ENCODE data around the gene TRABD2B. TPM values are rescaled to one million over a fixed set of nuclear protein-coding genes. Genes with fewer than 3 reads are reported as not detected.

The TRABD2B gene
- total RNA-seq, 2 donors from 2014 or later: 3.1 to 8.1 TPM

GRCh38 chr1:47840393-47841190, 156.6 kb downstream of the TRABD2B start:
- Histone ChIP-seq H3K36me3 (no peaks in the 10 kb centered on the region), H3K4me3 (no peak overlapping the region), H3K4me1 (peaks cover 0 to 30% of the 10 kb centered on the region in 2 donors), H3K9me3 (peaks cover 0 to 7% of the 10 kb centered on the region in 2 donors), H3K27ac (no peak overlapping the region), H3K27me3 (no peaks in the 10 kb centered on the region)
- TF ChIP-seq CTCF (IDR thresholded peaks at IDR 0.05): no peak
- no peak for DNase-seq (ENCODE audit: low spot score)

- Histone ChIP-seq H3K27ac (peak overlapping the region in 1 of 2 donors; percentile 63), H3K27me3 (no peaks in the 10 kb centered on the region)
Measured at GRCh38 chr1:47839433-47839760, 157.8 kb downstream of the TRABD2B start.

DNA sequence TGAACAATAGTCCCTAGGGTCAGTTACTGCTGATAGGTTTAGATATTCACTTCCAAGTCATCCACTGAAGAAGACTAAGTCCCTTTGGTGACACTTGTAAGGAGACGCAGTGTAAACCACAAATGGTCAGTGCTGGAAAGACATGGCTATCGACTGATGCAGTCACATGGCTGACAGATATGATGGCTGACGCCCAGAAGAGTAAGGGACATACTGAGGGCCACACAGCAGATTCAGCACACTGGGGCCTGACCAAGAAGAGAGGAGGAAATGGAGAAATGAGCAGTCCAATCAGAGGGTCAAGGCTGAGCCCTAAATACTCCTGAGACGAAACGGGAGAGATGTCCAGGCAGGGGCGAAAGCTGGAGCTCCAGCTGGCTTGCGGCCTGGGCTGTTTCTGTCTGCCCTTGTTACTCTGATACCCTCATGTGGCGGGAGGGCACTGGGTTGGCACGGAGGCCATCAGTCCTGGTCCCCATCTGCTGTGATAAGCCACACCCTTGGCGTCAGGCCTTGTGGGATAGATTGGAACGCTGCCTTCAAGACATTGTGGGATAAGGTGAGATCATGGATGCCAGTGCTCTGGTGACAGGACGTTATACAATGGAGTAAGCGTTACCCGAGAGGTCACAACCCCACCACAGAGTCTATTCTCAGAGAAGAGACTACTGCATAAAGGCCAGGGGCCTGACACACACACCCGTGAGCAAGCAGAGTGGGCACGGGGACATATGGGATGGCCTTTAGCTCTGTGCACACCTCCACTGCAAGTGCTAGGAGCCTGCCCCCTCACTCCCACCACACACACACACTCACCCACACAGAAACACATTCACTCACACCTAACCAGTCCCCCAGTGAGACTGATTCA, 158.4 kb downstream of the TRABD2B start:
- Histone ChIP-seq H3K4me3 (no peak overlapping the region), H3K27me3 (no peaks in the 10 kb centered on the region), H3K27ac (peak overlapping the region; percentile 3 to 63), H3K9me3 (peaks cover 0 to 23% of the 10 kb centered on the region in 2 donors), H3K36me3 (no peaks in the 10 kb centered on the region), H3K4me1 (peaks cover 0 to 30% of the 10 kb centered on the region in 2 donors)
- TF ChIP-seq CTCF (IDR thresholded peaks at IDR 0.05): no peak
- no peak for DNase-seq (ENCODE audit: low spot score)

More at GRCh38 chr1:47839433-47839760, 157.8 kb downstream of the TRABD2B start:
- Histone ChIP-seq H3K36me3 (no peaks in the 10 kb centered on the region), H3K4me1 (peaks cover 0 to 30% of the 10 kb centered on the region in 2 donors), H3K9me3 (peaks cover 0 to 19% of the 10 kb centered on the region in 2 donors), H3K4me3 (no peak overlapping the region)
- no peak for TF ChIP-seq CTCF (IDR thresholded peaks at IDR 0.05)
- no peak for DNase-seq (ENCODE audit: low spot score)

DNA sequence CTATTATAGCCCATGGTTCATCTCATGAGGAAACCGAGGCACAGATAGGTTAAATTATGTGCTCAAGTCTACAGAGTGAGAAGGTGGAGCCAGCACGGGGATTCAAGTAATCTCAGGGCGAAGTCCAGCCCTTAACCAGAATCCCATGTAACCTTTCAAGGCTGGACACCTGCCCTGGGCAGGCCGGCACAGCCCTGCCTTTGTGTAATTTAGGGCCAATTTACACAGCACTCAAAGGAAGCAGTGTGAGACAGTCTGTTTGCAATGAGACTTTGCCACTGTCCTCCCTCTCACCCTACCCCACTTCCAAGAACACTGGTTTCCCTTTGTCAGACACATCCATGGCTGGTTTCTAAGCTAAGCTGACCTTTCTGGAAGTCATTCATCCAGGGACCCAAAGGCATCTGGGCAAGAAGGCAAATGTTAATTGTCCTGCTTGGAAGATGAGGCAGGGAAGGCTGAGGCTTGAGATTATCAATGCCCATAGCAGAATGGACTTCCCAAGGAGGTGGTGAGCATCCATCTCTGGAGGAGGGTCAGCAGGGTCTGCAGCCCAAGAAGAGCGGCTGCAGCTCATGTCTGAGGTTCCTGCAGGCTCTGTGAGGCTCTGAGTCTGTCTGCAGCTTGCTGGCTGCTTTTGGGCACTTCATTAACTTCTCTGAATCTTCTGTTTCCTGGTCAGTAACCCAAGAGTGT, 159.2 kb downstream of the TRABD2B start:
- Histone ChIP-seq H3K4me3 (no peak overlapping the region), H3K36me3 (no peaks in the 10 kb centered on the region), H3K27ac (peak overlapping the region in 1 of 2 donors; percentile 63), H3K27me3 (no peaks in the 10 kb centered on the region), H3K9me3 (peaks cover 0 to 23% of the 10 kb centered on the region in 2 donors), H3K4me1 (peaks cover 0 to 30% of the 10 kb centered on the region in 2 donors)
- TF ChIP-seq CTCF (IDR thresholded peaks at IDR 0.05): no peak
- DNase-seq (ENCODE audit: low spot score): no peak

- H3K9me3 ChIP-seq: peaks cover 0 to 23% of the 10 kb centered on the region in 2 donors
- no peak overlapping the region for H3K4me3 ChIP-seq
- H3K36me3 ChIP-seq: no peaks in the 10 kb centered on the region
- H3K4me1 ChIP-seq: peaks cover 0 to 30% of the 10 kb centered on the region in 2 donors
- H3K27ac ChIP-seq: peak overlapping the region; percentile 20 to 63
- DNase-seq (ENCODE audit: low spot score): no peak
- no peak for TF ChIP-seq CTCF (IDR thresholded peaks at IDR 0.05)
- H3K27me3 ChIP-seq: no peaks in the 10 kb centered on the region
Measured at GRCh38 chr1:47837056-47837830, 159.9 kb downstream of the TRABD2B start.
